ENCODE data around the gene TBX19.
A peak's percentile ranks its signal among the peaks of the same experiment; 100 is the strongest.

TBX19 gene

GRCh38 chr1:168280296-168280927, at the start of gene TBX19:
TBX19 (plus strand) TSS chr1:168280877; CDS start chr1:168281091, 214 bp downstream.
- DNase-seq, result no peak

GRCh38 chr1:168234846-168235547, 45.7 kb upstream of the TBX19 start:
- DNase-seq, result peak; percentile 66

DNA sequence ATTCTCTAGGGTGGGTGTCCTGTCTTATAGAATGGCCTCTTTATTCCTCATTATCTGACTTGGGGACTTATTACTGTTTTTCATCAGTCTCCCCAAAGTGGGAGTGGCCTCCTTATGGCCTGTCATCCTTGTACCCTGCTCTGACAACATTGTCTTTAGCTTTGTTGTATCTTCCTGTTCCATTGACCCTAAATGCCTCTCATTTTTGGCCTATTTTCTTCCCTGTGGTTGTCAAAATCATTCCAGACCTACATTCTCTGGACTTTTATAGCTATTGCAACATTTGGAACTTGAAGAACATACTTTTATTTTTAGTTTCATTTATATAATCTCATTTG, 45.2 kb upstream of the TBX19 start:
- no peak for DNase-seq

- no peak for DNase-seq
Measured at GRCh38 chr1:168235937-168236336, 44.7 kb upstream of the TBX19 start.

- DNase-seq, result peak; percentile 79
Measured at GRCh38 chr1:168236836-168237611, 43.7 kb upstream of the TBX19 start.

DNA sequence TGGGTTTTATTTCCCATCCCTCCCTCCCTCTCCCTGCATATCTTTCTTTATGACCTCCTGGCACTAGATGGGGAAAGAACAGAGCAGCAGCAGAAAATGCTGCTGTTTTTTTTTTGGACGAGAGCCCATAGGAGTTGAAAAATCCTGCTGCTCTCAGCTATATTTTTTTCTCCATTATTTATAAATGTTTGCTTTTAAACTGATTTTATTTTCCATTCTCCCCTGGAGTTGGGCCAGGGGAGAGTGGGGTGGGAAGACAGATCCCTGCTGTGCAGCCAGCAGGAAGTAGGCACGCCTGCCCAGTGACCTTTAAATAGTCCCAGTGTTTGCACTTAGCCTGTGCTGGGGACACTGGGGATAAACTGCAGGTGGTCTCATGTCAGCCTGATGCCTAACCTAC, 37.5 kb upstream of the TBX19 start:
- no peak for DNase-seq

DNA sequence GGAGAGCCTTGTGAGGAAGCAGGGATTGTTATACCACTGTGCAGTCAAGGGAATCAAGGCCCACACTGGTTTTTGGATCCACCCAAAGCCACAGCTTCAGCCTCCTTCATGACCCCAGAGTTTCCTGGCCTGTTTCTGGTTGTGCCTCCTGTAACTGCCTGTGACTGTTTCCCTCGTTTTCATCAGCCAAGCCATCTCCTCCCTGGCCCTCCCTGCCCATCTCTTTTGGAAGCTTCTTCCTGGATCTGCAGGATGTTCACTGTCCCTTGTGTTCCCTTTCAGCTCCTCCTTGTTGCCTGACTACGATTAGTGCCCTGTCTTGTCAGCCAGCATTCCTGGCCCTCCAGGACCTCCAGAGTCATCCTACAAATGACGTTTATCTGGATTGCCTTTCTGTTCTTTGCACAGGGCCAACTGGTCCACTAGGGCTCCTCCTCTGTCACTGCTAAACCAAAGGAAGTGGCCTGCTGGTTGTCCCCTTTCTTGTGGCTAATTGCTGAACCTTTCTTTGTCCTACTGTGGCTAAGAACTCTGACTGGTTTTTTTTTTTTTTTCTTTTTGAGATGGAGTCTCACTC, 37.0 kb upstream of the TBX19 start:
- no peak for DNase-seq

- DNase-seq, result no peak
Measured at GRCh38 chr1:168245042-168245441, 35.6 kb upstream of the TBX19 start.

- no peak for DNase-seq
Measured at GRCh38 chr1:168246506-168246905, 34.2 kb upstream of the TBX19 start.

DNA sequence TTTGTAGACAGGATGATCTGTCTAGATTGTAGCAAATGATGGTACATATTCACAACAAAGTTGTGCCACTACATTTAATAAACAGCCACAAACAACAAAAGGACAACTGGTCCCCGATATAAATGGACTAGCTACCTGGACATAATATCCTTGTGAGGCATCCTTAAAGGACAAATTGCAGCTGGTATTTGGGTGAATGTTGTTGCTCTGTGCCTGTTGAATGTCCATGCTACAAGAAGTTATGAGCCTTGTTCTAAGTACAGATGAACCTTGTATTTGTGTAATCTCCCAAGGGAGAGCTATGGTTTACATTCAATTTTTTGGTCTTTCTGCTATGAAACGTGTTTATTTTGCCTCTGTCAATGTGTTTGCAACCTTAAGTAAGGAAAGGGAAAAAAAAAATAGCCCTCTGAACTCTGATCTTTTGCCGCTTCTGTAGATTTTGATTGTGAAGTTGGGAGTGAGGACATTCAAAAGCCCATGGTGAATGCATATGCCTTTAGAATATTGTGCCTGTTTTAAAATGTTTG, 28.4 kb upstream of the TBX19 start:
- no peak for DNase-seq

DNA sequence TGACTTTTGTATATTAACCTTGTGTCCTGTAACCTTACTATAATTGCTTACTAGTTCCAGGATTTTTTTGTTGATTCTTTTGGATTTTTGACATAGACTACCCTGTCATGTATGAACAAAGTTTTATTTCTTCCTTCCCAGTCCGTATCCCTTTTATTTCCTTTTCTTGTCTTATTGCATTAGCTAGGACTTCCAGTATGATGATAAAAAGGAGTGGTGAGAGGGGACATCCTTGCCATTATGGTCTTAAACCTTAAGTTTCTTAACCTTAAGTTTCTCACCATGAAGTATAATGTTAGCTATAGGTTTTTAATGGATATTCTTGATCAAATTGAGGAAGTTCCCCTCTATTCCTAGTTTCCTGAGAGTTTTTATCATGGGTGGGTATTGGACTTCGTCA, 24.5 kb upstream of the TBX19 start:
- no peak for DNase-seq

GRCh38 chr1:168257397-168257796, 23.3 kb upstream of the TBX19 start:
- DNase-seq, result no peak

- no peak for DNase-seq
Measured at GRCh38 chr1:168259567-168259966, 21.1 kb upstream of the TBX19 start.

GRCh38 chr1:168260393-168260792, 20.3 kb upstream of the TBX19 start:
- DNase-seq, result no peak

GRCh38 chr1:168261390-168261789, 19.3 kb upstream of the TBX19 start:
- no peak for DNase-seq

DNA sequence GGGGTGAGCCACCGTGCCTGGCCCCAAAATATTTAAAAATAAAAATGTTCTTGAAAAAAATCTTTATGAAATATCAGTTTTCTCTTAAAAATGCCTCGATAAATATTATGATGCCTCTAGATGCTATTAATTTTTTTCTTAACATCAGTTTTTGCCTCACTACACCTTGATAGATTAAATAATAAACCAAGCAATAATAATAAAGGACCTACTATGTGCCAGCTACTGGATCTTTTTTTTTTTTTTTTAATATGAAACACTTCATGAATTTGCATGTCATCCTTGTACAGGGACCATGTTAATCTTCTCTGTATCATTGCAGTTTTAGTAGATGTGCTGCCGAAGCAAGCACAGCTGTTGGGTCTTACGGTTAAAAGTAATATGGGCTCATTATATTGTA, 17.5 kb upstream of the TBX19 start:
- no peak for DNase-seq

DNA sequence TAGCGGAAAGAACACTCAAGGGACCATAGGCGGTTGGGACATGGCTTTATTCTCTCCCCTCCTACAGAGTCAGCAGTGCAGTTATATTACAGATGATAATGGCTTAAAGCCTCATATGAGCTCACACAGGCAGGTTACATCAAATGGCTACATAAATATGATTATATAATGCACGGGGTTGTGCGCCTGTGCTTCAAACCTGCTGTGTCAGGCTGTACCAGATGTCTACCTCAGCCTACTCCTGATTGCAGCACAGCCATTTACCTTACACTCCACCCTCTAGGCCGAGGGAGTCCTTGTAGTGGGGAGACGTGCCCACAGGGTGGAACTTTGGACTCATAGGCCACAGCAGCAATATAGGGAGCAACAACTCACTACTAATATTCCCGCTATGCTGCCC, 16.4 kb upstream of the TBX19 start:
- DNase-seq, result no peak

DNA sequence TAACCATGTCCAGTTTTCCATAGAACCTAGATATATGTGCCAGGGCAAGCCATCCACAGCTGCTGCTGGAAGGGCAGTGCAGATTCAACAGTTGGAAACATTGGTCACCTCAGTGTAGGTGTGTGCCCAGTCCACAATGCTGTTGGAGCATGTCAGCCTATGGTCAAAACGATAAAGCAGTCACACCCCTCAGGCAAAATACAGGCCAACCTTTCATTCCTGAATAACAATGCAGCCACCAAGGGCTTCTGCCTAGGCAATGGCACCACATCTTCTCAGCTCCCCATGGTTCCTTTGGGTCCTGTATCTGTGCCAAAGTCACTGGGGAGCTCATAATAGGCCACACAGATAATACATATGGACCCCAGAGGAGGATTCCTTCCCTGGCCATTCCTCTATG, 15.1 kb upstream of the TBX19 start:
- no peak for DNase-seq

DNA sequence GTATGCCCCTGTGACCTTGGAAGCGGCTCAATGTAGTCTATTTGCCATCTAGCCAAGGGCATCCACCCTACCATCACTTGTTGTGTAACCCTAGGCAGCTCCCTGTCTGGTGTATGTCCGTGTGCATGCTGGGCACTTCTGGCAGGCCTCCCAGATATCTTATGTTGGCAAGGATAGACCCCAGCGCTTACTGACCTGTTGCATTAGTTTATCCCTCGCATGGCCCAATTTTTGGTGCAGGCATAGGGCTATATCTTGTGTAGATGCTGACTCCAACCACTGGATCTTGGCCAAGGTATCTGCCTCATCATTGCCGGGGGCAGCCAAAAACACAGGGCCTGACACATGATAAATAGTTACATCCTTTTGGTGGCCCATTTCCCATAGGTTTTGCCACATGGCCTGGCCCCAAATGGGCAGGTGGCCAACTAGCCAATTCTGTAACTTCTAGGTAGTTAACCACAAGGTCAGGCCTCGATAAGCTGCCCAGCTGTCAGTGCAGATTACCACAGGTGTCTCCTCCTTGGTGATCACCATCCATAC, 14.0 kb upstream of the TBX19 start:
- DNase-seq, result no peak

DNA sequence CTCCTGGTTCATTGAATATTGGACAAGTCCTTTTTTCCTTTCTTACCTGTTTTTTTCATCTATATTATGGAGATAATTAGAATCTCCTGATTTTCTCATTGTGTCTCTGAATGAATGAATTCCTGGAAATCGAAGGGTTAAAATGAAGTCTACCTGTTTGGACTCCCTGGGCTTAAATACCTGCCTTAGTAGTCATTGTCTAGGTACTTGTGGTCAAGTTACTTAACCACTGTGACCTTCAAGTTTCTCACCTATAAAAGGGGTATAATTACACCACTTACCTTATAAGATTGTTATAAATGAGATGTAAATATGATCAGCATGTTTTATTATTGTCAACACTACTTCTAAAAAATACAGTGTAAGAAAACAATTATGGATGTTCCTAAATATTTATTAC, 9.0 kb upstream of the TBX19 start:
- DNase-seq, result no peak

GRCh38 chr1:168273575-168273974, 7.1 kb upstream of the TBX19 start:
- no peak for DNase-seq

DNA sequence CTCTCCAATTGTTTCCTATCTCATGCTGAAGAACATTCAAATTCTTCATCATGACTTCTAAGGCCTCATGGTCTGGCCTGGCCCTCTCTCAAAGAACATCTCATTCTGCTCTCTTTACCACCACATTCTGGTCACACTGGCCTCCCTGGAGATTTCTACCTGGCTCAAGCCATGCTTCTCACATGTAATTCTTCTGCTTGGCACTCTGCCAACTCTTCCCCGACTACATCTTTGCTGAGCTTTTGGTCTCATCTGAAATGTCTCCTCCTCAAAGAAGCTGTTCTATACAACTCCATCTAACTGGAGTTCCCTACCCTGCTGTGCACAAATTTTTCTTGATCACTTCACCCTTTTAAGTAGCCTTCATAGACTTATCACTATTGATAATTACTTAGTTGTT, 1.4 kb upstream of the TBX19 start:
- no peak for DNase-seq

DNA sequence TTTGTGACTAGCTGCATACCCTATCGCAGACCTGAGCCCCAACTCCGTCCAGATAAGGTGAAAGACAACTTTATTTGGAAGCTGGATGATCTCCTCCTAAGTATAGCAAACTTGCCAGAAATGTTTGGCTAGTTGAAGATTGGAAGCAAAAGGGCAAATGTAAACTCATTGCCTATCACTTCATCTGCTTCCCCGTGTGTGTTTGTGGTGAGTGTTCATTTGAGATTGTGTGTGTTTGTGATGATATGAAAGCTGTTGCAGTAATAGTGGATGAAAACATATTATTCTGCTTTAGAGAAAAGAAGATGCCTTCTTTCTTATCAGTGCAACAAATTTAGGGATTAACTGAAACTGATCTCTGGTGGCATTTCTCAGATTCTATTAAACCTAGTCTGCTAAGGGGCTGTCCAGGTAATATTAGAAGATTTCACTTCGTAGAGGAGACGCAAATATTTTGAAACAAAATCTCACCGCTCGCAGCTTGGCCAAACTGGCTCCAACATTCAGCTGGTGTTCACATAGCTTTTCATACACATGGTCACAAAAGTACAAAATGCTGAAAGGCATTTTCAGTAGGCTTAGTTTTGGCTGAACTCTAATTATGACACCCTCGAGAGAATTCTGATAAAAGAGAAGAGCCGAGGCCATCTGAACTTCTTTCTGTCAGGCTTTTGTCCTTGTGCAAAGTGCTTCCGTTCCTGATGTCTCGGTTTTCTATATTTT, 1.1 kb downstream of the TBX19 start:
- DNase-seq, result no peak

All from activated CD4-positive, alpha-beta T cell treated with anti-CD3 and anti-CD28 coated beads, Interleukin-2, amount 50 U/mL, for 16 hours (primary cell).